Neural cell (in vitro differentiated cells): ENCODE measurements around the gene LYSMD3. TPM values are rescaled to one million over a fixed set of nuclear protein-coding genes. Genes with fewer than 3 reads are reported as not detected.

Experiments used
- H2AFZ ChIP-seq: fragments of 200-600, 300-800 bp; sonication (generic), shearing (Covaris generic); 2 replicates; pipeline ENCODE4 v1.6.0; 2014; ENCODE audit warnings: low read depth, mild to moderate bottlenecking, antibody characterized with exemption, low read length, moderate library complexity
- H3F3A ChIP-seq: fragments of 200-600 bp; shearing (Covaris generic); 2 replicates; pipeline ENCODE4 v1.6.1; 2016; ENCODE audit warnings: mild to moderate bottlenecking, moderate library complexity, mixed read lengths, antibody characterized with exemption, low read length; ENCODE audit not compliant: insufficient read depth, poor library complexity, severe bottlenecking
- H3K27ac ChIP-seq: fragments of 200-600, 300-800 bp; sonication (generic), shearing (Covaris generic); 2 replicates; pipeline ENCODE4 v1.5.1; 2014; ENCODE audit warnings: mild to moderate bottlenecking, low read length, moderate library complexity
- H3K27me3 ChIP-seq: fragments of 300-800, 200-600 bp; sonication (generic), shearing (Covaris generic); 2 replicates; pipeline ENCODE4 v1.6.0; 2014; ENCODE audit warnings: mild to moderate bottlenecking, low read depth, low read length, moderate library complexity; ENCODE audit not compliant: insufficient read depth
- H3K36me3 ChIP-seq: fragments of 300-800, 200-600 bp; sonication (generic), shearing (Covaris generic); 2 replicates; pipeline ENCODE4 v1.5.1; 2014; ENCODE audit warnings: mild to moderate bottlenecking, antibody characterized with exemption, low read length, moderate library complexity; ENCODE audit not compliant: insufficient read depth
- H3K4me2 ChIP-seq: fragments of 300-800, 200-600 bp; sonication (generic), shearing (Covaris generic); 2 replicates; pipeline ENCODE4 v1.6.0; 2014; ENCODE audit warnings: mild to moderate bottlenecking, low read length
- H3K4me3 ChIP-seq: fragments of 300-800, 200-600 bp; sonication (generic), shearing (Covaris generic); 2 replicates; pipeline ENCODE4 v1.5.1; 2014; ENCODE audit warnings: mild to moderate bottlenecking, low read length, moderate library complexity
- H3K79me2 ChIP-seq: fragments of 200-600 bp; shearing (Covaris generic); replicated peaks from 2 replicates; pipeline ENCODE4 v1.6.0; 2014; ENCODE audit warnings: mild to moderate bottlenecking, low read length, moderate library complexity; ENCODE audit not compliant: insufficient read depth
- H3K9ac ChIP-seq: fragments of 300-800, 200-600 bp; sonication (generic), shearing (Covaris generic); 2 replicates; pipeline ENCODE4 v1.6.1; 2016; ENCODE audit warnings: mild to moderate bottlenecking, low read length, mixed read lengths
- H3K9me2 ChIP-seq: fragments of 200-600 bp; shearing (Covaris generic); 2 replicates; pipeline ENCODE4 v1.6.1; 2016; ENCODE audit warnings: mild to moderate bottlenecking, low read length, mixed read lengths; ENCODE audit not compliant: insufficient read depth
- H3K9me3 ChIP-seq: fragments of 200-600, 300-800 bp; sonication (generic), shearing (Covaris generic); 2 replicates; pipeline ENCODE4 v1.6.1; 2016; ENCODE audit warnings: mild to moderate bottlenecking, mixed run types, low read length, moderate library complexity, mixed read lengths
- H4K20me1 ChIP-seq: fragments of 200-600 bp; shearing (Covaris generic); 2 replicates; pipeline ENCODE4 v1.6.1; 2016; ENCODE audit warnings: mild to moderate bottlenecking, mixed run types; ENCODE audit not compliant: insufficient read depth
- EP300 ChIP-seq: fragments of 450-650 bp; conservative IDR thresholded peaks from 2 replicates; pipeline ENCODE4 v1.6.1; 2014; ENCODE audit warnings: antibody characterized with exemption, mild to moderate bottlenecking, moderate library complexity; ENCODE audit not compliant: poor library complexity, severe bottlenecking
- EZH2 ChIP-seq: fragments of 200-600, 300-800 bp; shearing (Covaris generic), sonication (generic); IDR thresholded peaks from 2 replicates; pipeline ENCODE4 v1.6.1; 2014; ENCODE audit warnings: antibody characterized with exemption, low read length, borderline replicate concordance, mild to moderate bottlenecking; ENCODE audit not compliant: insufficient read depth, poor library complexity, severe bottlenecking
- MXI1 ChIP-seq: fragments of 450-650 bp; conservative IDR thresholded peaks from 2 replicates; pipeline ENCODE4 v1.6.1; 2014; ENCODE audit warnings: antibody characterized with exemption, mild to moderate bottlenecking; ENCODE audit not compliant: poor library complexity, severe bottlenecking
- POLR2AphosphoS5 ChIP-seq: IDR thresholded peaks from 2 replicates; pipeline ENCODE4 v1.6.1; 2012
- RAD21 ChIP-seq: fragments of 450-650 bp; conservative IDR thresholded peaks from 2 replicates; pipeline ENCODE4 v1.6.1; 2014; ENCODE audit warnings: antibody characterized with exemption, mild to moderate bottlenecking, moderate library complexity
- REST ChIP-seq: IDR thresholded peaks from 2 replicates; pipeline ENCODE4 v1.6.1; 2012; ENCODE audit warnings: borderline replicate concordance
- SMC3 ChIP-seq: fragments of 450-650 bp; conservative IDR thresholded peaks from 2 replicates; pipeline ENCODE4 v1.6.1; 2014; ENCODE audit warnings: antibody characterized with exemption, mild to moderate bottlenecking, moderate library complexity; ENCODE audit not compliant: poor library complexity
- TAF1 ChIP-seq: IDR thresholded peaks from 2 replicates; pipeline ENCODE4 v1.6.1; 2012; ENCODE audit warnings: low read depth
- polyA plus RNA-seq: library from polyadenylated mRNA; depleted of rRNA; stranded (reverse); fragments of >200 nt; gene quantifications from 2 replicates; pipeline ENCODE4 v1.2.3, GENCODE V29; 2014
- TF ChIP-seq, protein P1 (sequence below): fragments of 450-650 bp; IDR thresholded peaks from 2 replicates; pipeline ENCODE4 v1.5.1; 2014; ENCODE audit warnings: antibody characterized with exemption, mild to moderate bottlenecking, moderate library complexity; ENCODE audit not compliant: poor library complexity, severe bottlenecking

Gene LYSMD3
- polyA plus RNA-seq, 1 donor from 2014 or later: 11.1 TPM

DNA sequence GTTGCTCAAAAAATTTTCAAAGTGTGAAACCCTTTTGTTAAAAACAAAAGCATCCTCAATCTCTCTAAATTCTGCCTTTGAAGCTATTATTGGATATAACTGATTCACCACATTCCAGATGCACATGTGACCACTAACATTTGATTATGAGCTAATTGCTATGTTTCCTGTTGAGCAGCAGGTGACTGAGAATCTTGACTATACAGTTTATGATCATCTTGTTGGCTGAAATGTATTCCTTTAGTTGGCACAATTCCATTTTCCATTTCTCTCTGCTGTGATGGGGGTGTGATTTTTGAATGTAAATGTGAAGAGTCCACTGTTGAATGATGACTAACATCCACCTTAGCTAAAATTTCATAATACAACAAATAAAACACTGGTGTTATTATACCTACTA is 10.7 kb downstream of the LYSMD3 start:
- Histone ChIP-seq H3K27me3 (no peaks in the 10 kb centered on the region), H2AFZ (no peak overlapping the region), H3K9me3 (no peaks in the 10 kb centered on the region), H3F3A (no peaks in the 10 kb centered on the region), H3K9ac (no peak overlapping the region), H3K9me2 (no peaks in the 10 kb centered on the region), H3K4me2 (no peak overlapping the region), H3K4me3 (no peak overlapping the region), H3K36me3 (no peaks in the 10 kb centered on the region), H4K20me1 (no peaks in the 10 kb centered on the region), H3K27ac (no peak overlapping the region), H3K79me2 (no peaks in the 10 kb centered on the region)
- TF ChIP-seq SMC3: no peak
- TF ChIP-seq MXI1: no peak

GRCh38 chr5:90514520-90514919 is 14.9 kb downstream of the LYSMD3 start:
- Histone ChIP-seq H3K4me2 (no peak overlapping the region), H3K79me2 (no peaks in the 10 kb centered on the region), H3K9me3 (no peaks in the 10 kb centered on the region), H4K20me1 (no peaks in the 10 kb centered on the region), H3K9ac (no peak overlapping the region), H3K36me3 (no peaks in the 10 kb centered on the region), H3K9me2 (no peaks in the 10 kb centered on the region), H3K27ac (no peak overlapping the region), H2AFZ (no peak overlapping the region), H3K27me3 (no peaks in the 10 kb centered on the region), H3F3A (no peaks in the 10 kb centered on the region), H3K4me3 (no peak overlapping the region)
- no peak for TF ChIP-seq TAF1
- no peak for TF ChIP-seq MXI1
- TF ChIP-seq SMC3: no peak
- TF ChIP-seq EZH2: no peak
- TF ChIP-seq, protein P1, sequence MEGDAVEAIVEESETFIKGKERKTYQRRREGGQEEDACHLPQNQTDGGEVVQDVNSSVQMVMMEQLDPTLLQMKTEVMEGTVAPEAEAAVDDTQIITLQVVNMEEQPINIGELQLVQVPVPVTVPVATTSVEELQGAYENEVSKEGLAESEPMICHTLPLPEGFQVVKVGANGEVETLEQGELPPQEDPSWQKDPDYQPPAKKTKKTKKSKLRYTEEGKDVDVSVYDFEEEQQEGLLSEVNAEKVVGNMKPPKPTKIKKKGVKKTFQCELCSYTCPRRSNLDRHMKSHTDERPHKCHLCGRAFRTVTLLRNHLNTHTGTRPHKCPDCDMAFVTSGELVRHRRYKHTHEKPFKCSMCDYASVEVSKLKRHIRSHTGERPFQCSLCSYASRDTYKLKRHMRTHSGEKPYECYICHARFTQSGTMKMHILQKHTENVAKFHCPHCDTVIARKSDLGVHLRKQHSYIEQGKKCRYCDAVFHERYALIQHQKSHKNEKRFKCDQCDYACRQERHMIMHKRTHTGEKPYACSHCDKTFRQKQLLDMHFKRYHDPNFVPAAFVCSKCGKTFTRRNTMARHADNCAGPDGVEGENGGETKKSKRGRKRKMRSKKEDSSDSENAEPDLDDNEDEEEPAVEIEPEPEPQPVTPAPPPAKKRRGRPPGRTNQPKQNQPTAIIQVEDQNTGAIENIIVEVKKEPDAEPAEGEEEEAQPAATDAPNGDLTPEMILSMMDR: no peak
- no peak for TF ChIP-seq EP300
- no peak for TF ChIP-seq RAD21
- TF ChIP-seq POLR2AphosphoS5: no peak
- no peak for TF ChIP-seq REST

- no peak overlapping the region for H3K4me3 ChIP-seq
- H3K36me3 ChIP-seq: no peaks in the 10 kb centered on the region
- no peaks in the 10 kb centered on the region for H3K9me2 ChIP-seq
- no peak overlapping the region for H2AFZ ChIP-seq
- H3F3A ChIP-seq: no peaks in the 10 kb centered on the region
- H3K79me2 ChIP-seq: no peaks in the 10 kb centered on the region
- no peak for TF ChIP-seq EZH2
- no peak for TF ChIP-seq EP300
- no peak for TF ChIP-seq REST
- no peak for TF ChIP-seq POLR2AphosphoS5
- TF ChIP-seq, protein P1: no peak
- TF ChIP-seq SMC3: no peak
- no peak for TF ChIP-seq TAF1
- no peak for TF ChIP-seq MXI1
- TF ChIP-seq RAD21: no peak
- no peaks in the 10 kb centered on the region for H3K9me3 ChIP-seq
- no peak overlapping the region for H3K27ac ChIP-seq
- H4K20me1 ChIP-seq: no peaks in the 10 kb centered on the region
- H3K27me3 ChIP-seq: no peaks in the 10 kb centered on the region
- no peak overlapping the region for H3K4me2 ChIP-seq
- no peak overlapping the region for H3K9ac ChIP-seq
Measured at GRCh38 chr5:90510438-90510837, 18.9 kb downstream of the LYSMD3 start.
